Prostate gland (tissue), 2 donors: ENCODE data around the gene KRT6B.

ENCODE experiments used
- CTCF ChIP-seq, 4 experiments: fragments of 200-600 bp in 2 of 4; fragments of 450-650 bp in 2 of 4; sonication (generic) in 2 of 4; IDR thresholded peaks; 1 replicate in 3 of 4; 2 replicates in 1 of 4; pipeline ENCODE4 v1.5.1; 2016 to 2019; ENCODE audit warnings: antibody characterized with exemption in 4 of 4, mild to moderate bottlenecking in 2 of 4, moderate library complexity in 2 of 4
- POLR2AphosphoS5 ChIP-seq: sonication (generic); formaldehyde crosslinking; IDR thresholded peaks from one replicate; pipeline ENCODE4 v1.6.1; 2017; ENCODE audit warnings: antibody characterized with exemption

- TF ChIP-seq CTCF (IDR thresholded peaks at IDR 0.05): no peak
- no peak for TF ChIP-seq POLR2AphosphoS5
Measured at GRCh38 chr12:52402377-52402776, 49.6 kb downstream of the KRT6B start.
